Neural cell (in vitro differentiated cells): ENCODE results near the gene DYNC2H1.

Experiments
- TAF1 ChIP-seq: IDR thresholded peaks from 2 replicates; pipeline ENCODE4 v1.6.1; 2012; ENCODE audit warnings: low read depth
- TF ChIP-seq, protein P1 (sequence below): fragments of 450-650 bp; IDR thresholded peaks from 2 replicates; pipeline ENCODE4 v1.5.1; 2014; ENCODE audit warnings: antibody characterized with exemption, mild to moderate bottlenecking, moderate library complexity; ENCODE audit not compliant: poor library complexity, severe bottlenecking

DNA sequence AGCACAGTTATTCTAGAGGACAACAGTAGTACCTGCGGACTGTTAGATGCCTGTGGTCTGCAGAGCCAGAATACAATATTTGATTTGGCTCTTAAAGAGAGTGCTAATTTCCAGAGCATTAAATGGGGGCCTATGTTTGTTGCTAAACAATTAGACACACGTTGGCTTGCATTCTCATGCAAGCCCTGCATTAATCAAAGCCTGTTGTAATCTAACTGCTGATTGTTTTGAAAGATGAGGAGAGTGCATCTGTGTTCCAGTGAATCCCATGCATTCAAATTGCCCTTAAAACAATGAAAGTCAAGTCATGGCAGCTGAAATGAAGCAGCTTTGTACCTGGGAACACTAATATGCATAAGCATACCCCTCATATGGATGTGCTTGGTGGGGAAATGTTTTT is 419.4 kb downstream of the DYNC2H1 start:
- TF ChIP-seq TAF1: no peak
- TF ChIP-seq, protein P1, sequence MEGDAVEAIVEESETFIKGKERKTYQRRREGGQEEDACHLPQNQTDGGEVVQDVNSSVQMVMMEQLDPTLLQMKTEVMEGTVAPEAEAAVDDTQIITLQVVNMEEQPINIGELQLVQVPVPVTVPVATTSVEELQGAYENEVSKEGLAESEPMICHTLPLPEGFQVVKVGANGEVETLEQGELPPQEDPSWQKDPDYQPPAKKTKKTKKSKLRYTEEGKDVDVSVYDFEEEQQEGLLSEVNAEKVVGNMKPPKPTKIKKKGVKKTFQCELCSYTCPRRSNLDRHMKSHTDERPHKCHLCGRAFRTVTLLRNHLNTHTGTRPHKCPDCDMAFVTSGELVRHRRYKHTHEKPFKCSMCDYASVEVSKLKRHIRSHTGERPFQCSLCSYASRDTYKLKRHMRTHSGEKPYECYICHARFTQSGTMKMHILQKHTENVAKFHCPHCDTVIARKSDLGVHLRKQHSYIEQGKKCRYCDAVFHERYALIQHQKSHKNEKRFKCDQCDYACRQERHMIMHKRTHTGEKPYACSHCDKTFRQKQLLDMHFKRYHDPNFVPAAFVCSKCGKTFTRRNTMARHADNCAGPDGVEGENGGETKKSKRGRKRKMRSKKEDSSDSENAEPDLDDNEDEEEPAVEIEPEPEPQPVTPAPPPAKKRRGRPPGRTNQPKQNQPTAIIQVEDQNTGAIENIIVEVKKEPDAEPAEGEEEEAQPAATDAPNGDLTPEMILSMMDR: no peak
